GM18508 (cell line): Measurements from ENCODE around the gene CMIP.

Source experiments
- ATAC-seq: cut with Tn5 transposase; IDR thresholded peaks from one replicate; pipeline ENCODE4 v1.9.1; 2021; ENCODE audit warnings: moderate number of reproducible peaks; ENCODE audit not compliant: insufficient read depth, unreplicated experiment

CMIP gene

DNA sequence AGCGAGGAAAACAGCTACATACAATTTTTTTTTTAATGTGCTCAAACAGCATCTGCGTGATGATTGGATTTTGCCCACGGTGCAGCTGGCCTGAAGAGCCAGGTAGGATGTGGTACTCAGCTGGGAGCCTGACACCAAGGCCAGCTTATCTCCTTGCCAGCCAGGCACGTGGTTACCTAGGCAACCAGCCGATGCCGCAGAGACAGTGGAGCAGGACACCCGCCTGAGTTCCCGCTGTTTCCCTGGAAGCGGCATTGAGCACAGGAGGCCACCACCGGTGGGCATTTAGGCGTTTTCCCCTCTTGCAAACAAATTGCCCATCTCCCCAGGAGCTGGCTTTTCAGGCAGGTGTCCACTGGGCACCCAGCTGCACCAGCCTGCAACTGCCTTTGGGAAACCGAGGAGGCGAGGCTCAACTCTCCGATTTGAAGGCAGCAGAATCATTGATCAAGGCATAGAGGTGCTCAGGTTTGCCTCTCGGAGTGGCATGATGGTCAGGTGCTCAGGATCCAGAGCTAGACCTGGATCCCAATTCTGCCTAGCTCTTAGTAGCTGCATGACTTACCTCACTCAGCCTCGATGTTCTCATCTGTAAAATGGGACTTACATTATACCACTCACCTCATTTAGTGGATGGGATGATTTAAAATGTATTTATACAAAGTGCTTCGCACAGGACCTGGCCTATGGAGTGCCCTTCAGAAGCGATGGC, 196.9 kb downstream of the CMIP start:
- no peak for ATAC-seq

DNA sequence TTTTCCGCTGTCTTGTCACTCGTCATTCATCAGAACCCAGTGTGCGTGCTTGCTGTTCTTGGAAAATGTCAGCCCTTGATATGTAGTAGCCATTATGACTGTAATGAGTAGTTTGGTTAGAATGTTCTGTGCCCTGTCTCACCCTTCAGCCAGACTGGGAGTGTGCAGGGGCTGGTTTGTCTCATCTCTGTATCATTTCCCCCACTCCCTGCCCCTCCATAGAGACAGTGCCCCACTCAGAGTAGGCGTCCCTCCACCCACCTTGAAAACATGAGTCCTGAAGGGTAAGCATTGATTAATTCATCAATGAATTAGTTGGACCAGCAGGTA, 197.5 kb downstream of the CMIP start:
- ATAC-seq = no peak

DNA sequence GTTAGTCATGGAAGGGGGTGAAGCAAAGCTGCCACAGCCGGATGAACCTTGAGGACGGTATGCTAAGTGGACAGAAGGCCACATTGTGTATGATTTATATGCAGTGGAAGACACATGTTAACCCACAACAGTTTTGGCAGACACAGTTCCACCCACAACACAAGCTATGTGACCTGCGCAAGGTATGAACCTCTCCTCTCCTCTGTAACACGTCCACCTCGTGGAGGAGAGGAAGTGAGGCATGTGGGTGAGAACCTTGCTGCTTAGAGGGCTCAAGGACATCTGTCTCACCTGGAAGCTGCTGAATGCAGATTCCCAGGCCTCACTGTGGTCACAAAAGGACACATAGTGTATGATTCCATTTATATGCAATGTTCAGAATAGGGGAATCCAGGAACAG, 198.3 kb downstream of the CMIP start:
- no peak for ATAC-seq

GRCh38 chr16:81645266-81645694, 200.7 kb downstream of the CMIP start:
- no peak for ATAC-seq

- ATAC-seq = no peak
Observed at GRCh38 chr16:81645925-81646324, 201.3 kb downstream of the CMIP start.

DNA sequence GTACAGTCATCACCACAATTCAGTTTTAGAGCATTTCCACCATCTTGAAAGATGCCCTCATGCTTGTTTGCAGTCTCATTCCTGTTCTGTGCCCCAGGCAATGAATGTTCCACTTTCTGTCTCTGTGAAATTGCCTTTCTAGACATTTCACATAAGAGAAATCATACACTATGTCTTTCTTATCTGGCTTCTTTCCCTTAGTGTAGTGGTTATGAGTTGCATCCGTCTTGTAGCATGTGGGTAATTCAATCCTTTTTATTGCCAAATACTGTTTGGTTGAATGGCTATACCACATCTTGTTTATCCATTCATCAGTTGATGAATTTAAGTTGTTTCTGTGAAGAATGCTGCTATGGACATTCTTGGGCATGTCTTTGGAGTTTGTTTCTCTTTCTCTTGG, 202.0 kb downstream of the CMIP start:
- no peak for ATAC-seq

DNA sequence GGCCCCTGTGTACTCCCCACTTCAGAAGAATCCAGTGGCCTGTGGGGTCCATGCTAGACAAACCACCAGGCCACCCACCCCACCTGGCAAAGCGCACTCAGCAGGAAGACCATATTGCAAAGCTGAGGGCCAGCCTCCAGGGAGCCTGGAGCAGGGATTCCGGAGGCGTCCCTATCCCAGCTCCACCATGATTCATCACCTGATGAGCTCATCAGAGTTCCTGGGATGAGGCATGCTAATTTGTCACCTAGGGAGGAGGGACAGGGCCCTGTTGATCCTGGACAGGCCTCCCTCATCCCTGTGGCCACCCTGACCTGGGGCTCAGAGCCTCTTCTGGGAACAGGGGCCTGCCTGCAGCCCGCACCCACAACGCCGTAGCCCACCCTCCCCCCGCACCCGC, 202.9 kb downstream of the CMIP start:
- ATAC-seq = no peak

DNA sequence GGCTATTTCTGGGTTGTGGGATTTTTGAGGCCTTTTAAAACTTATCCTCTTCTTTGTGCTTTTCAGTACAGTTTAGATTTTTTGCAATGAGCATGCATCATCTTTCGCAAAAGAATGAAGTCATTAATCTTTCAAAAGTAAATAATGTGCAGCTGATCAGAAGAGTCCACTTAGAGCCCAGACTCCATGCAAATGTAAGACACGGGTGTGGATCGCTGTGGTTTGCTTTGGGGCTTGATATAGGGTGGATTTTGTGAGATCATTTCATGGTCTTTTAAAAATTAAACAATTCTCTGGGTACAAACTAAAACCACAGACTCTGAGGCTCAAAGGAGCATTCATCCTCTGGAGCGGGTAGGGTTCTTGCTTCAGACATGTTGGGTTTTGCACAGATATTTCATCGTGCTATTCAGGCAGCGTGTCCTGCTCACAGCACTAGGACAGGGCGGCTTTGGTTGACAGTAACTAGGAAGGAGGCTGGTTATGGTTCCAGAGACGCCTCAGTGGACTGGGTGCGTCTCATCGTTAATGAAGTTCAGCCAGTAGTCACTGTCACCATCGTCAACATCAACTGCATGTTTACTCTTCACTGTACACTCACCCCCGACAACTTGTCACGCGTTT, 205.1 kb downstream of the CMIP start:
- ATAC-seq = no peak

- no peak for ATAC-seq
Observed at GRCh38 chr16:81650281-81650680, 205.7 kb downstream of the CMIP start.

DNA sequence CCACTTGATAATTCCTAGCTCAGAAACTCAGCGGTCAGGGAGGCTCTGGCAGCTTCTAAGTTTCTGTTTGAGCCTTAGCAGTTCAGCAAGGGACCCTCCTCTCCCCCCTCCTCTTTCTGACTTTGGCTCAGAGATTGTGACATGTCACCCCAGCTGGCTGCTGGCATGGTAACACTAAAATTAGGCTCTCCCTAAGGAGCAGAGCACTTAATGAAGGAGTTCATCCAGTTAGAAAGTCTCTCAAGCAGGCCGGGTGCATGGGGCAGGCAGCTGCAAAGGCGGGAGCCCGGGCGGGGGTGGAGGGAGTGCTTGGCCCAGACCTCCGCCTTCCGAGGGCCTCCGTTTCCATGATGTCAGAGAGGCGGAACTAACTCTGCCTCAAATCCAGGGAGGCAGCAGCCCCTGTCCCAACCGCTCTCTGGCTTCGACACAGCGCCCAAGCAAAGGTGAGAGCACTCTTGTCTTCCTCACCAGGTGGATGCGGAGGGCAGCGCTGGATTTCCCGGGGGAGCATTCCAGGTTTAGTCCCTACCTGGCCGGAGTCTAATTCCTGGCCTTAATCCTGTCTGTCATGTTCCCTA, 206.5 kb downstream of the CMIP start:
- no peak for ATAC-seq

GRCh38 chr16:81651758-81652718, 207.4 kb downstream of the CMIP start:
- no peak for ATAC-seq

GRCh38 chr16:81652798-81653505, 208.3 kb downstream of the CMIP start:
- no peak for ATAC-seq

DNA sequence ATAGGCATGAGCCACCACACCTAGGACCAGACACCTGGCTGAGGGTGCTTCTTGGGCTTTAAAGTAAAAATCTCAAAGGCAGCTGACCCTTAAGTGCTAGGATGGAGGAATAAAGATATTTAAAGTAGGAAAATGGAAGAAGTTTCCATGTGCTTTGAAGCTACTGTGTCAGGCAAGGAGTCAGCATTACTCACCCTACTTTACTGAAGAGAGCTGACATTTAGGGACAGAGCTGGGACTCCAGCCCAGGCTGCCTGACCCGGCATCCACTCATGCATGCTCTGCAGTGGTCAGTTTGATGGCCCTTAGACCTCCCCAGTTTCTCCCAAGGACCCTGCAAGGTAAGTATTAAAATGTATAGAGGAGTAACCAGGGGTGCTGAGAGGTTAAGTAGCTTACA, 209.7 kb downstream of the CMIP start:
- ATAC-seq = no peak

DNA sequence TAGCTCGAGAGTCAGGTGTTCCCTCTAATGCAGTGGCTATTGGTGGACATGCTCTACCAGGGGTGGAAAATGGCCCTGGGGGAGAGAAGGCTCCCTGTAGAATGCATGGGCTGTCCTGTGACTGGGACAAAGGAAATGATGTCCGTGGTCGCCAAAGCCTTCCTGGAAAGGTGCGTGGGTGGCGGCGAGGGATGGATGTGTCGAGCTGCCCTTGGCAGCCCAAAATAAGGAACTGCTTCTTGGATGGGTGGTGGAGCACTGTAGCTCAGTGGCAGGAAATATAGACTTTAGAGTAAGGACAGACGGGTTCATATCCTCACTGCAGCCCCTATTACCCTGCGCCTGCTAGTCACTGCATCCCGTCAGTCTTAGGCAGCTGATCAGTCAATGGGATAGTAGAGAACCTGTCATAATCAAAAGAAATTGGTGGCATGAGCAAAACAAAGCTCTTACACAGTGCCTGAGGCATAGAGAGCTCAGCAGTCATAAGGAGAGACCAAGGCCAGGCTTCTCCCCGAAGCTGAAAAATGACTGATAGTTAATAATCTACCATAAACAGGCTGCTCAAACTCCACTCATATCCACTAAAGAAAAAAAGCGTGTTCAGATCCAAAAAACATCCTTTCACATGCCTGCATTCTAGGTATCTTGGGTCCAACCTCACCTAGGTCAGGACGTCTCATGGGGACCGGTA, 211.0 kb downstream of the CMIP start:
- ATAC-seq = no peak

GRCh38 chr16:81657224-81657623, 212.6 kb downstream of the CMIP start:
- no peak for ATAC-seq

GRCh38 chr16:81657781-81658180, 213.2 kb downstream of the CMIP start:
- no peak for ATAC-seq

DNA sequence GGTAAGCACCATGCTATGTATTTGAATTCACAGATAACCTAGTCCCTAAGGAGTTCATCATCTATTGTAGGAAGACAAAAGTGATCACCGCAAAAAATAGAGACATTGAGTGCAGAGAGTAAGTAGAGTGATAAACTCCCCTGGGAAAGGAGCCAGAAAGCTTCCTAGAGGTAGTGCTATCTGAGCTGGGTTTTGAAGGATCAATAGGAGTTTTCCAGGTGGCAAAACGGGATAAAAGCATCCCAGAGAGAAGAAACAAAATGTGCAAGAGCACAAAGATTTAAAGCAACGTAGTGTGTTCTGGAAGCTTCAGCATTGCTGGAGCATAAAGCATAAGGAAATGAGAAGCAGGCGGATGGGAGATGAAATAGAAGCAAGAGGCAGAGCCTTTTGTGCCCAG, 213.8 kb downstream of the CMIP start:
- no peak for ATAC-seq

DNA sequence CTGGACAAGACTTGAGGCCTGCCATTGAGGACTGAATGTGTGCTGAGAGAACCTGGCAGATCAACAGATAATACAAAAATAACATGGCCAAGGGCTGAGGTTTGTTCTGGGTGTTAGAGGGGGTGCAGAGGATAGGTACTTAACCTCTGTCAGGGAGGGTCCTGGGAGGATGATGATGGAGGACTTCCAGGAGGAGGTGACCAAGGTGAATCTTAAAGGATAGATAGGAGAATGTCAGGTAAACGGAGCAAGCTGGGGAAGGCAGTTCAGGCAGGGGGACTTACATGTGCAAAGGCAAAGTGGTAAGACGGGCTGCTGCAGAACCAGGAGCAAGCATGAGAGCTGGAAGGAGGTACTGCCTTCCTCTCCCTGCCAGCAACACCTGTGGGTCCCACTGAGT, 214.6 kb downstream of the CMIP start:
- no peak for ATAC-seq

GRCh38 chr16:81661082-81661481, 216.5 kb downstream of the CMIP start:
- ATAC-seq = no peak

DNA sequence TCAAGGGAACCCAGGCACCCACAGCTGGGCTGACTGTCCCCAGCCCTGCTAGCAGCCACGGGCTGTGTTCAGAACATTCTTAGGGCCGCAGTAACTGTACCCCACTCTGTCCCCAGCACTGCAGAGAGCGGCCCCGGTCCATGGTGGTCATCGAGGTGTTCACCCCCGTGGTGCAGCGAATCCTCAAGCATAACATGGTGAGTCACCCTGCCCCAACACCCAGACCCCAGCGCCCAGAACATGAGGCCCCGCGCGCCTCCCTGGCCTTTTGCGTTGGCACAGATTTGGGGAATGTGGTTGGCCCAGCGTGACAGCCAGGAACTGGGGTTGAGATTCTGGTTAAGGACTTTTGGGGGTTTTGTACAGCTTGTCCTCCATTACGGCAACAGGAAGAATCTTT, 219.5 kb downstream of the CMIP start:
- no peak for ATAC-seq
